Right ventricle myocardium inferior (tissue), 1 donor: ENCODE results near the gene PCGF2. TPM values are rescaled to one million over a fixed set of nuclear protein-coding genes. Genes with fewer than 3 reads are reported as not detected.
"Not testable (repeated sequence)": the region's sequence is repeated elsewhere in the genome, so short reads cannot be mapped to it uniquely, and the experiment has no call there.

Source experiments
- ATAC-seq: fragments of 200-7000 bp; cut with Tn5 transposase; one replicate; pipeline ENCODE4 v1.9.1; 2020; ENCODE audit warnings: mild to moderate bottlenecking, moderate library complexity
- DNase-seq: peaks from one replicate; pipeline ENCODE4 v3.0.0; 2021; ENCODE audit errors: missing footprints
- intact Hi-C: fragments of 100-400 bp; cut with DNase I; formaldehyde crosslinking; loops from one replicate; pipeline ENCODE4 v1.11.0; 2022
- total RNA-seq: library from RNA; stranded (reverse); fragmentation: NEBNext Ultra II Directional; extraction: Animal tissue kit (Norgen Biotek cat#: 25700); gene quantifications from one replicate; pipeline ENCODE4 v1.2.1, GENCODE V29; 2021
- donor health status: DM: no; HTN: yes; CAD: no; lungs with severe emphysema.

Gene PCGF2
- total RNA-seq, 1 donor from 2014 or later = 24.4 TPM

- ATAC-seq = no peak
- intact Hi-C loops = no loop called here
- no peak for DNase-seq
Observed at GRCh38 chr17:38729368-38729885, 18.7 kb downstream of the PCGF2 start.

DNA sequence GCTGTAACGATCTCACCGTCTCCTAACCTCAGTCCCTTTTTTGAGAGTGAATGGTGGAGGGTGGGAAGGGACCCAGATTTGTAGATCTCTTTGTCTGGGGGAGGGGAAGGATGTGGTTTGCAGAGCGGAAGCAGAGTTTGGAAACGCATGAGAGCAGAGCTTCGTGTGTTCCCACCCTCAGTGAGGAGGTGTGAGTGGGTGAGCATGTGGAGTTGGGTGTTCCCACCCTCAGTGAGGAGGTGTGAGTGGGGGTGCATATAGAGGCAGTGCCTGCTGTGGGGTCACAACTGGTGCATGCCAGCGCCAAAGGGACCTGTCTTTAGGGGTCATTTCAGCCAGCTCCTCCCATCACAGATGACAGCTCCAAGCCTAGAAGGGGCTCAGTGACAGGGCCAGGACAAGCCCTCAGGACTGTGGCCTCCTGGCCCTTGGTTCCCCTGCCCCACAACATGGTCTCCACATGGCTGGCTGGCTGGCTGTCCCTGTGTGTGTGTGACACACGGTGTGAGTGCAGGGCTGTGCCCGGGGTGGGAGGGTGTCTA lies 19.8 kb downstream of the PCGF2 start:
- intact Hi-C loops = no loop called here
- DNase-seq (no peak), ATAC-seq (no peak)

GRCh38 chr17:38727736-38728135 lies 20.4 kb downstream of the PCGF2 start:
- intact Hi-C loops = no loop called here
- ATAC-seq (no peak), DNase-seq (no peak)

GRCh38 chr17:38726145-38726544 lies 22.0 kb downstream of the PCGF2 start:
- ATAC-seq, DNase-seq, intact Hi-C loops: not testable (repeated sequence)

DNA sequence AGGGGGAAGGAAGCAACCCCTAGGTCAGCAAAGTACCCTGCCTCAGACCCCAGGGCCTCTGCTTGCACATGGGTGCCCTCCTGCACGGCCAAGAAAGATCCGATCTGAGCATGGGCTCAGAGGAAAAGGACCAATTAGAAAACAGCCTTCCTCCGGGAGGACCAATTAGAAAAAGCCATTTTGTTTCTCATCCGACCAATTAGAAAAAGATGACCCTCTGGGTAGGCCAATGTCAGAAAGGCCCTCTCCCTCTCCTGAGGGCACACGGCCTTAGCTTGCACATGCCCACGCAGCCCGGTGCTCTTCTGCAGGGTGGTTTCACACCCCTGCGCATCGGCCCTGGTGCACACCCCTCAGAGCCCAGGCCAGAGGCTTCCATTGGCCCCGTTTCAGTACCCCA lies 23.1 kb downstream of the PCGF2 start:
- intact Hi-C loops = no loop called here
- DNase-seq (no peak), ATAC-seq (no peak)

DNA sequence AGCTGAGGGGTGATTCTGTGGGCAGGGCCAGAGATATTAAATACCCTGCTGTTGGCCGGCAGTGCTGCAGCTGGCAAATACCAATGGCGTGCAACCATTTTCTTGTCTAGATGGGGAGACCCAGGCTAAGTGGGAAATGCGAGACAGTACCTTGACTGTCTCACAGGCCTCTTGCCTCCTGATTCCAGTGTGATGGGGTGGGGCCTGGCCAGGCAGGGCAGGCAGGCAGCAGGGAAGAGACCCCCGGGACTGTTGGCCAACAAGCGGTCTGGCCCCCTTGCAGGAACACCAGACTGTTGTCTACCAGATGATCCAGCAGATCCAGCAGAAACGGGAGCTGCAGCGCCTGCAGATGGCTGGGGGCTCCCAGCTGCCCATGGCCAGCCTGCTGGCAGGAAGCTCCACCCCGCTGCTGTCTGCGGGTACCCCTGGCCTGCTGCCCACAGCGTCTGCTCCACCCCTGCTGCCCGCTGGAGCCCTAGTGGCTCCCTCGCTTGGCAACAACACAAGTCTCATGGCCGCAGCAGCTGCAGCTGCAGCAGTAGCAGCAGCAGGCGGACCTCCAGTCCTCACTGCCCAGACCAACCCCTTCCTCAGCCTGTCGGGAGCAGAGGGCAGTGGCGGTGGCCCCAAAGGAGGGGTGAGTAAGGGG lies 23.7 kb downstream of the PCGF2 start:
- peak; percentile 43 for ATAC-seq
- peak; percentile 85 for DNase-seq
- intact Hi-C loops = no loop called here

- no peak for ATAC-seq
- intact Hi-C loops = no loop called here
- no peak for DNase-seq
Observed at GRCh38 chr17:38721802-38722201, 26.3 kb downstream of the PCGF2 start.

DNA sequence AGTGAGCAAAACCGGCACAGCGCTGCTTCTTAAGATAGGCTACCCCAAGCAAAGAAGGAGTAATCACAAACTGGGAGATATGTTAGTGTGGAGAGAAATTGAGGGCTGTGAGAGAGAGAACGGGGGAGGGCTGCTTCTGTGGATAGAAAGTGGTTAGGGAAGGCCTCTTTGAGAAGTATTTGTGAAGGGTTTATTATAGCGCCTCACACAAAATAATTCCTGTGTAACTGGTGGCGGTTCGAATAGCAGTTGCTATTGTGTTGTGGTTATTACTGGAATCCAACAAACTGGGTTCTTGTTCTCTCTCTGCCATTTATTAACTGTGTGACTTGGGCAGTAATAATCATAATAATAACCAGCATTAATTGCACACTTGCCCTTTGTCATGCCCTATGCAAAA lies 27.2 kb downstream of the PCGF2 start:
- DNase-seq = no peak
- intact Hi-C loops = no loop called here
- no peak for ATAC-seq

GRCh38 chr17:38719943-38720641 lies 28.0 kb downstream of the PCGF2 start:
- intact Hi-C loops = no loop called here
- no peak for ATAC-seq
- no peak for DNase-seq

DNA sequence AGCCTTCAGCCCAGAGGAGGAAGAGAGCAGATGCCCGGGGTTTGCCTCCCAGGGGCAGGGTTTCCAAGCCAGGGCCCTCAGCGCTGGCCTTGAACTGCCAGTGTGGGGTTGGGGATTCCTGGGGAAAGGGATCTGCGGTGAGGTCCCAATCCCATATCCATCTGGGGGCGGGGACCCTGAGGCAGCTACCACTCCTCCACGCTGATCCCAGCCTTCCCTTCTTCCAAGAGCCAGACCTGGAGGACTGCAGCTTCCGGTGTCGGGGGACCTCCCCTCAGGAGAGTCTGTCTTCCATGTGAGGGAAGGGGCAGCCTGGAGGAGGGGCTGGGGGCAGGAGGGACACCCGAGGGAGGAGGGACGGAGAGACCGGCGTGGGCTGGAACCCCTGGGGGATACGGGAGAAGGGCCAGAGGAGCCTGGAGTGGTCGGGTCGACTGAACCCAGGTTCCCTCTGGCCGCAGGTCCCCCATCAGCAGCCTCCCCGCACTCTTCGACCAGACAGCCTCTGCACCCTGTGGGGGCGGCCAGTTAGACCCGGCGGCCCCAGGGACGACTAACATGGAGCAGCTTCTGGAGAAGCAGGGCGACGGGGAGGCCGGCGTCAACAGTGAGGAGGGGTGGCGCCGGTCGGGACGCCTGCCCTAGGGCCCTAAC lies 28.7 kb downstream of the PCGF2 start:
- ATAC-seq (no peak), DNase-seq (no peak)
- intact Hi-C loops = no loop called here

- intact Hi-C loops = no loop called here
- DNase-seq = no peak
- ATAC-seq = no peak
Observed at GRCh38 chr17:38717139-38717745, 30.9 kb downstream of the PCGF2 start.

DNA sequence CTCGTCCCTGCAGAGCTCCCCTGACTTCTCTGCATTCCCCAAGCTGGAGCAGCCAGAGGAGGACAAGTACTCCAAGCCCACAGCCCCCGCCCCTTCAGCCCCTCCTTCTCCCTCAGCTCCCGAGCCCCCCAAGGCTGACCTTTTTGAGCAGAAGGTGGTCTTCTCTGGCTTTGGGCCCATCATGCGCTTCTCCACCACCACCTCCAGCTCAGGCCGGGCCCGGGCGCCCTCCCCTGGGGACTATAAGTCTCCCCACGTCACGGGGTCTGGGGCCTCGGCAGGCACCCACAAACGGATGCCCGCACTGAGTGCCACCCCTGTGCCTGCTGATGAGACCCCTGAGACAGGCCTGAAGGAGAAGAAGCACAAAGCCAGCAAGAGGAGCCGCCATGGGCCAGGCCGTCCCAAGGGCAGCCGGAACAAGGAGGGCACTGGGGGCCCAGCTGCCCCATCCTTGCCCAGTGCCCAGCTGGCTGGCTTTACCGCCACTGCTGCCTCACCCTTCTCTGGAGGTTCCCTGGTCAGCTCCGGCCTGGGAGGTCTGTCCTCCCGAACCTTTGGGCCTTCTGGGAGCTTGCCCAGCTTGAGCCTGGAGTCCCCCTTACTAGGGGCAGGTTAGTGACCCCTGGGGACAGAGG lies 31.6 kb downstream of the PCGF2 start:
- ATAC-seq = no peak
- no peak for DNase-seq
- intact Hi-C loops = no loop called here

GRCh38 chr17:38715216-38715943 lies 32.8 kb downstream of the PCGF2 start:
- no peak for ATAC-seq
- DNase-seq = no peak
- intact Hi-C loops = no loop called here

GRCh38 chr17:38713456-38714075 lies 34.6 kb downstream of the PCGF2 start:
- DNase-seq (no peak), ATAC-seq (no peak)
- intact Hi-C loops = no loop called here

- DNase-seq (no peak), ATAC-seq (no peak)
- intact Hi-C loops = no loop called here
Observed at GRCh38 chr17:38712593-38712992, 35.5 kb downstream of the PCGF2 start.

DNA sequence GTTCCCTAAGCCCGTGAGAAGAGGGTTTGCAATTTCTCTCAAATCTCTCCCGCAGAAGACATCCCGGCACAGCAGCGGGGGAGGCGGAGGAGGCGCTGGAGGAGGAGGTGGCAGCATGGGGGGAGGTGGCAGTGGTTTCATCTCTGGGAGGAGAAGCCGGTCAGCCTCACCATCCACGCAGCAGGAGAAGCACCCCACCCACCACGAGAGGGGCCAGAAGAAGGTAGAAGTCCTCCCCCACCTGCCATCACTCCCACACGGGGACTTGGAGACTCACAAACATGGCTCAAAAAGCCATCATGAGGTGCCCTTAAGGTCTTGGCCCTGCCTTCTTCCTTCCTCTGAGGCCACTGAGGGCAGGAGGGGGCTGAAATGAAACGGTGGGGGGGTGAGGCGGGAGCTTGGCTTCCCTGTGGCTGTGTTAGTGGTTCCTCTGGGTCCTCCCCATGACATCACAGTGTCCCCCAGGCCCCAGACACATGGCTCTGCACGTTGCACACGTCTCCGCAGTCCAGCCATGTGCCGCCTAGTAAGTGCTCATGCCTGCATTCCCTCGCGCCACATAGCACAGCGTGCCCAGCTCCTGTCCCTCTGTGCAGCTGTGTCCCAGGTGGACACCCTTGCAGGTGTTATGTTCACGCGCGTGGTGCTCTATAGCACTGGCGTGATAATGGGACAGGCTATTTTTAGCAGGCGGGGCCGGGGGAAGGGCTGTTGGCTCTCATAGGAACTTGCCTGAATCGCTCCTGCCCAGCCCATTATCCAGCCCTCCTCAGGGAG lies 36.2 kb downstream of the PCGF2 start:
- DNase-seq (no peak), ATAC-seq (peak; percentile 68)
- intact Hi-C loops = no loop called here

DNA sequence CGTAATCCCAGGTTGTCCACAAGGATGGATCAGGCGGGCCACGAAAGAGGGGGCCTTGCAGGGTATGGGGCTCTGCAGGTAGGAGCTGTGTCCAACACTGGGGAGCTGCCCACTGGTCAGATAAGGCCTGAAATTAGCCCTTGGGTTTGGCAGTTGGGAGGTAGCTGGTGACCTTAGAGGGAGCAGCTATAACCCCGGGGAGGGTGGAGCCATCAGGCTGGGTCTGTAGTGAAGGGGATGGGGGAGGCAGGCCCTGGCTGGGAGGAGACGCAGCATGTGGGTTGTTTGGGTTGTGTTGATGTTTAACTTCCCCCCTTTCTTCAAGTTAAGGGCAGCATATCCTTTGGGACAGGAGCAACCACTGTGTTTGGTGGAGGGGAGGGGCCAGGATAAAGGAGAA lies 37.2 kb downstream of the PCGF2 start:
- DNase-seq (no peak), ATAC-seq (no peak)
- intact Hi-C loops = no loop called here
